NCI-H510A (cell line): ENCODE data around the gene TEX44.

ENCODE experiments used
- DNase-seq: peaks from one replicate; lab custom pipeline; 2025; lab: John Stamatoyannopoulos, UW

The TEX44 gene

GRCh38 chr2:231604685-231605606 is 12.3 kb downstream of the TEX44 start:
- peak; percentile 99 for DNase-seq

GRCh38 chr2:231605607-231606091 is 13.0 kb downstream of the TEX44 start:
- peak; percentile 56 for DNase-seq

GRCh38 chr2:231606941-231607340 is 14.3 kb downstream of the TEX44 start:
- no peak for DNase-seq

- DNase-seq, result no peak
Measured at GRCh38 chr2:231611273-231612108, 18.8 kb downstream of the TEX44 start.

- no peak for DNase-seq
Measured at GRCh38 chr2:231612109-231612455, 19.4 kb downstream of the TEX44 start.

GRCh38 chr2:231612456-231613330 is 20.0 kb downstream of the TEX44 start:
- DNase-seq, result peak; percentile 85

GRCh38 chr2:231613331-231613662 is 20.6 kb downstream of the TEX44 start:
- no peak for DNase-seq

GRCh38 chr2:231613663-231614558 is 21.2 kb downstream of the TEX44 start:
- DNase-seq, result peak; percentile 99

- no peak for DNase-seq
Measured at GRCh38 chr2:231614559-231615057, 21.9 kb downstream of the TEX44 start.

GRCh38 chr2:231615058-231615671 is 22.5 kb downstream of the TEX44 start:
- no peak for DNase-seq

- DNase-seq, result no peak
Measured at GRCh38 chr2:231616296-231616695, 23.6 kb downstream of the TEX44 start.

GRCh38 chr2:231617059-231617926 is 24.6 kb downstream of the TEX44 start:
- DNase-seq, result no peak

- peak; percentile 88 for DNase-seq
Measured at GRCh38 chr2:231621051-231621879, 28.6 kb downstream of the TEX44 start.

- DNase-seq, result no peak
Measured at GRCh38 chr2:231622963-231623362, 30.3 kb downstream of the TEX44 start.

GRCh38 chr2:231626449-231626848 is 33.8 kb downstream of the TEX44 start:
- DNase-seq, result no peak

- no peak for DNase-seq
Measured at GRCh38 chr2:231627384-231628120, 34.9 kb downstream of the TEX44 start.

GRCh38 chr2:231632559-231633142 is 40.0 kb downstream of the TEX44 start:
- no peak for DNase-seq
